ENCODE results near the gene KSR1. TPM values are rescaled to one million over a fixed set of nuclear protein-coding genes. Genes with fewer than 3 reads are reported as not detected.

The KSR1 gene
- total and polyA plus RNA-seq, 9 of the 15 experiments (the other 6 are each of a cell fraction or from before 2014, with no cell fraction given), result 1.4 to 51.7 (median 18.4) TPM

DNA sequence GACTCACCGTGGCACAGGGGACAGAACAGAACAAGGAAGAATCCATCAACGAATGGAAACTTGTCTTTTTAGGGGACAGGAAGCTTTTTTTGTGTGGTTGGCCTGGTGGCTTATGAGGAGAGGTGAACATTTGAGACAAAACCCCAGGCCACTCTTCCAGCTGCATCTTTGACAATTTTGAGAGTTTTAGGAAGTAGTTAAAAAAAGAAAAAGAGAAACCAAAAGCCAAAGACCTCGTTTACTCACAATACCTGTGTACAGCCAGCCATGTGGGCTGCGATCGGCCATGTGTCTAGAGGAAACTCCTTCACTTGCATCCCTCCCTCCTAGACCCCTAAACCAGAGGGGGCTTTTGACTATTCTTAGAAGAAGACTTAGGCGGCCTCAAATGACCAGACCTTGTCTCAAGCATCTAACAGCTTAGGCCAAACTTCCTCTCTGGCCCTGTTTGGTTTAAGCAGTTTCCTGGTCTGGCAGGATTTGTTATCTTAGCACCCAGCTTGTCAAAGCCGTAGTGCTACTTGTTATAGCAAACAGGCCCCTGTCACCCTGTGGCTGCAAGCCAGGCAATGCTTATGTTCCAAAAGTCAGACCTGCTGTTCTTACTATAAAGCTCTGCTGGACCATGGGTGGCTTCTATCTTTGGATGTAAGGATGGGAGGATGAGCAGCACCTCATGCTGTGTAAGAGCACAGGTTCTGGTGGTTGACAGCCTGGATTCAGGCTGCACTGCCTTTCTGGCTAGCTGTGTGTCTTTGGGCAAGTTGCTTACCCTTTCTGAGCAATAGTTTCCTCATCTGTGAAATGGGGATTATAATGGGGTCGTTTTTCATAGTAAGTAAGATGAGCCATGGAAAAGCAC, 17.7 kb downstream of the KSR1 start (continued):
- TF ChIP-seq SFPQ (IDR thresholded peaks at IDR 0.05; ENCODE audit: low read depth, low read length) (no peak), NBN (IDR thresholded peaks at IDR 0.05; ENCODE audit: low read depth) (peak; percentile 81; the same call in 1 of the 2 replicates), MEF2A (IDR thresholded peaks at IDR 0.05; ENCODE audit: control insufficient read depth, low read depth, low read length) (peak; percentile 72), POLR2AphosphoS5 (IDR thresholded peaks at IDR 0.05; ENCODE audit: control insufficient read depth, insufficient read depth, low read depth, low read length) (peak; percentile 96), ZNF561 (CRISPR knock-in tag; conservative IDR thresholded peaks at IDR 0.05) (no peak), NONO (IDR thresholded peaks at IDR 0.05; ENCODE audit: low read depth in 2 of 2, low read length in 1 of 2) (no peak; a peak in 1 of 4 replicates), ZNF324 (CRISPR knock-in tag; IDR thresholded peaks at IDR 0.05) (no peak), ETV6 (IDR thresholded peaks at IDR 0.05; ENCODE audit: borderline replicate concordance in 1 of 2, low read depth in 2 of 2, low read length in 1 of 2) (peak; percentile 66 to 81; a peak in 3 of 4 replicates), ETV6 (CRISPR knock-in tag; IDR thresholded peaks at IDR 0.05; ENCODE audit: borderline replicate concordance) (no peak), HNRNPUL1 (IDR thresholded peaks at IDR 0.05; ENCODE audit: low read length) (no peak), RFX1 (IDR thresholded peaks at IDR 0.05) (no peak), KLF16 (IDR thresholded peaks at IDR 0.05) (peak; percentile 93), SMARCE1 (IDR thresholded peaks at IDR 0.05) (peak; percentile 92), ILF3 (IDR thresholded peaks at IDR 0.05; ENCODE audit: borderline replicate concordance) (no peak), SMARCA4 (IDR thresholded peaks at IDR 0.05) (peak; percentile 94), TAF1 (IDR thresholded peaks at IDR 0.05; ENCODE audit: control insufficient read depth, extremely low read depth, insufficient read depth, low read length, severe bottlenecking) (peak; percentile 54), KLF6 (CRISPR knock-in tag; IDR thresholded peaks at IDR 0.05; ENCODE audit: borderline replicate concordance) (peak; percentile 30; the same call in 1 of the 2 replicates)
- TF ChIP-seq, protein P1, sequence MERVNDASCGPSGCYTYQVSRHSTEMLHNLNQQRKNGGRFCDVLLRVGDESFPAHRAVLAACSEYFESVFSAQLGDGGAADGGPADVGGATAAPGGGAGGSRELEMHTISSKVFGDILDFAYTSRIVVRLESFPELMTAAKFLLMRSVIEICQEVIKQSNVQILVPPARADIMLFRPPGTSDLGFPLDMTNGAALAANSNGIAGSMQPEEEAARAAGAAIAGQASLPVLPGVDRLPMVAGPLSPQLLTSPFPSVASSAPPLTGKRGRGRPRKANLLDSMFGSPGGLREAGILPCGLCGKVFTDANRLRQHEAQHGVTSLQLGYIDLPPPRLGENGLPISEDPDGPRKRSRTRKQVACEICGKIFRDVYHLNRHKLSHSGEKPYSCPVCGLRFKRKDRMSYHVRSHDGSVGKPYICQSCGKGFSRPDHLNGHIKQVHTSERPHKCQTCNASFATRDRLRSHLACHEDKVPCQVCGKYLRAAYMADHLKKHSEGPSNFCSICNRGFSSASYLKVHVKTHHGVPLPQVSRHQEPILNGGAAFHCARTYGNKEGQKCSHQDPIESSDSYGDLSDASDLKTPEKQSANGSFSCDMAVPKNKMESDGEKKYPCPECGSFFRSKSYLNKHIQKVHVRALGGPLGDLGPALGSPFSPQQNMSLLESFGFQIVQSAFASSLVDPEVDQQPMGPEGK (CRISPR knock-in tag; IDR thresholded peaks at IDR 0.05; ENCODE audit: borderline replicate concordance), result no peak
- TF ChIP-seq, protein P2, sequence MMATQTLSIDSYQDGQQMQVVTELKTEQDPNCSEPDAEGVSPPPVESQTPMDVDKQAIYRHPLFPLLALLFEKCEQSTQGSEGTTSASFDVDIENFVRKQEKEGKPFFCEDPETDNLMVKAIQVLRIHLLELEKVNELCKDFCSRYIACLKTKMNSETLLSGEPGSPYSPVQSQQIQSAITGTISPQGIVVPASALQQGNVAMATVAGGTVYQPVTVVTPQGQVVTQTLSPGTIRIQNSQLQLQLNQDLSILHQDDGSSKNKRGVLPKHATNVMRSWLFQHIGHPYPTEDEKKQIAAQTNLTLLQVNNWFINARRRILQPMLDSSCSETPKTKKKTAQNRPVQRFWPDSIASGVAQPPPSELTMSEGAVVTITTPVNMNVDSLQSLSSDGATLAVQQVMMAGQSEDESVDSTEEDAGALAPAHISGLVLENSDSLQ (IDR thresholded peaks at IDR 0.05), result peak; percentile 84
- TF ChIP-seq, protein P3, sequence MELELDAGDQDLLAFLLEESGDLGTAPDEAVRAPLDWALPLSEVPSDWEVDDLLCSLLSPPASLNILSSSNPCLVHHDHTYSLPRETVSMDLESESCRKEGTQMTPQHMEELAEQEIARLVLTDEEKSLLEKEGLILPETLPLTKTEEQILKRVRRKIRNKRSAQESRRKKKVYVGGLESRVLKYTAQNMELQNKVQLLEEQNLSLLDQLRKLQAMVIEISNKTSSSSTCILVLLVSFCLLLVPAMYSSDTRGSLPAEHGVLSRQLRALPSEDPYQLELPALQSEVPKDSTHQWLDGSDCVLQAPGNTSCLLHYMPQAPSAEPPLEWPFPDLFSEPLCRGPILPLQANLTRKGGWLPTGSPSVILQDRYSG (tag; conservative IDR thresholded peaks at IDR 0.05; ENCODE audit: low read depth), result 0 out of 2 replicates have a peak, but pooled peaks have one; percentile 45
